ENCODE data around the gene YLPM1. TPM values are rescaled to one million over a fixed set of nuclear protein-coding genes. Genes with fewer than 3 reads are reported as not detected.

YLPM1 gene
- total and polyA plus RNA-seq, 2 experiments from 2014 or later, result 16.8 to 19.3 TPM

DNA sequence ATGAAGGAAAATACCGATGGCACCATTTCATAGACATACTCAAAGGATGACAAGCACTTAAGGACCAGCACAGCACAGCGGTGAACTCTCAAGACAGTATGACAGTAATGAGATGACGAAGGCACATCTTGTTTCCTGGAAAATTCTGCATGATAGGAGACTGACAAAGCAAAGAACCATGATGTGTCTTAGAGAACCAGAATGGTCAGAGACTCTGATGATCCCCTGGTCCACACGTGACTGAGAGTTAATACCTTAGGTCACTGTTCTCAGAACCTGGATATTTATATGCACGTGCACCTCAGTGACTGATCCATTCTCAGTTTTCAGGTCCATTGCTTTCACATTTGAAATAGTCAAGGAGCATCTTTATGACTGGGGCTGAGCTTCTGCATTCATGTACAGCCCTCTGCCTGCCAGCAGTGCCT, 77.5 kb downstream of the YLPM1 start:
- Histone ChIP-seq H3K4me3 (no peak overlapping the region), H4K20me1 (ENCODE audit: insufficient read depth) (no peaks in the 10 kb centered on the region), H3K9me2 (ENCODE audit: insufficient read depth) (no peaks in the 10 kb centered on the region), H3F3A (ENCODE audit: insufficient read depth) (peaks cover 44% of the 10 kb centered on the region), H3K27me3 (replicated peaks; ENCODE audit: insufficient read depth) (no peaks in the 10 kb centered on the region), H3K4me2 (ENCODE audit: unreplicated experiment) (no peak overlapping the region), H3K27ac (no peak overlapping the region), H3K36me3 (ENCODE audit: low read depth) (peaks cover 6% of the 10 kb centered on the region; the same call in 1 of the 2 replicates), H3K4me1 (ENCODE audit: insufficient read depth) (peaks cover 45% of the 10 kb centered on the region), H3K9me3 (ENCODE audit: low read depth) (no peaks in the 10 kb centered on the region), H3K9ac (no peak overlapping the region), H2AFZ (no peak overlapping the region), H3K79me2 (ENCODE audit: insufficient read depth) (no peaks in the 10 kb centered on the region)
- TF ChIP-seq EZH2phosphoT487 (IDR thresholded peaks at IDR 0.05; ENCODE audit: insufficient read depth, low read depth) (no peak), EZH2 (IDR thresholded peaks at IDR 0.05; ENCODE audit: insufficient read depth, poor library complexity, severe bottlenecking) (no peak)
- WGBS, 2 experiments (ENCODE audit: low coverage in 1 of 2, low lambda C conversion rate in 2 of 2, missing lambda C conversion rate in 2 of 2), result 77 to 79% methylated on average over 5 of the region's 5 CpGs
- DNase-seq, result no peak
- in situ Hi-C loops (cut with MboI), result no loop called here

DNA sequence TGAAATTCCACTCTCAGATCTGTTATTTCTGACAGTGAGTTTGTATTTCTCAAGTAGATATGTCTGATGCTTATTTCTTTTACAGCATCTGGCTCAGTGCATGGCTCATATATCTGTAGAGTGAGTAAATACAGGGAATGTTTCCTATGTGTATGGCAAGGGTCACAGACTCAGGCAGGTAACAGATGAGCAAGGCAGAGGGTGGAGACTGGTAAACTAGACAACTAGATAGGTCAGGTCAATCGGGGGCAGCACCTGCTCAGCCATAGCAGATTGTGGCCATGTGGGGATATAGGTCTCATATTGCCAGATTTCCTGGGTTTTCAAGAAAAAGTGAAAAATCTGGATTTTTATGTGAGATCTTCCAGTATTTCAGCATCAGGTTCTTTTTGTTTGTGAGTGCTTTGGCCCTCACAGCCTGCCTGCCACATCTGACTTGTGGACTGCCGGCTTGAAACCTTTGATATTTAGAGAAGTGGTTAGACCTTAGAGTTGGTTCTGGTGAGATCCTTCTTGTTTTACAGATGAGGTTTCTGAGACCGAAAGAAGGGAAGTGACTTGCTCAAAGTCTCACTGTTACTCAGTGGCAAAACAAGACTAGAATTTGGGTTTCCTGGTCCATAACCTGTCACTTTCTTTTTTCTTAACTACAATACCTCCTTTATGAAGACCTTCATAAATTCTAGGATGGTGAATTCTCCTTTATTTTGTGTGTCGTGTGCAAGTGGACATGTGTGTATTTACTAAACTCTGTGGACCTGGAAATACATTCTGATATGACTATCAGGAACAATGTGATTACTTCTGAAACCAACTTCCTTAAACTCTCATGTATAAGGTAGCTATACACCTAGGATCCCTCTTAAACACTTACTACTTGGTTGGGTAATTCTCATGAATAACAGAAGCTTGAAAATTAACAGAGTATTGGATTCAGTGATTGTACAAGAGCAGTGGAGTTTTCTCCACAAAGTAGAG, 78.4 kb downstream of the YLPM1 start:
- no peak overlapping the region for H2AFZ ChIP-seq
- H3K36me3 ChIP-seq (ENCODE audit: low read depth), result peaks cover 6% of the 10 kb centered on the region; the same call in 1 of the 2 replicates
- no peak overlapping the region for H3K9ac ChIP-seq
- TF ChIP-seq EZH2 (IDR thresholded peaks at IDR 0.05; ENCODE audit: insufficient read depth, poor library complexity, severe bottlenecking) (no peak), EZH2phosphoT487 (IDR thresholded peaks at IDR 0.05; ENCODE audit: insufficient read depth, low read depth) (no peak)
- no peak for DNase-seq
- no peaks in the 10 kb centered on the region for H3K9me3 ChIP-seq (ENCODE audit: low read depth)
- H3F3A ChIP-seq (ENCODE audit: insufficient read depth), result peaks cover 44% of the 10 kb centered on the region
- H3K4me3 ChIP-seq, result no peak overlapping the region
- in situ Hi-C loops (cut with MboI), result no loop called here
- peaks cover 46% of the 10 kb centered on the region for H3K4me1 ChIP-seq (ENCODE audit: insufficient read depth)
- H3K4me2 ChIP-seq (ENCODE audit: unreplicated experiment), result no peak overlapping the region
- WGBS, 2 experiments (ENCODE audit: low coverage in 1 of 2, low lambda C conversion rate in 2 of 2, missing lambda C conversion rate in 2 of 2), result 99% methylated on average over 4 of the region's 4 CpGs
- H3K9me2 ChIP-seq (ENCODE audit: insufficient read depth), result no peaks in the 10 kb centered on the region
- H3K27me3 ChIP-seq (replicated peaks; ENCODE audit: insufficient read depth), result no peaks in the 10 kb centered on the region
- H4K20me1 ChIP-seq (ENCODE audit: insufficient read depth), result no peaks in the 10 kb centered on the region
- H3K79me2 ChIP-seq (ENCODE audit: insufficient read depth), result no peaks in the 10 kb centered on the region
- no peak overlapping the region for H3K27ac ChIP-seq

DNA sequence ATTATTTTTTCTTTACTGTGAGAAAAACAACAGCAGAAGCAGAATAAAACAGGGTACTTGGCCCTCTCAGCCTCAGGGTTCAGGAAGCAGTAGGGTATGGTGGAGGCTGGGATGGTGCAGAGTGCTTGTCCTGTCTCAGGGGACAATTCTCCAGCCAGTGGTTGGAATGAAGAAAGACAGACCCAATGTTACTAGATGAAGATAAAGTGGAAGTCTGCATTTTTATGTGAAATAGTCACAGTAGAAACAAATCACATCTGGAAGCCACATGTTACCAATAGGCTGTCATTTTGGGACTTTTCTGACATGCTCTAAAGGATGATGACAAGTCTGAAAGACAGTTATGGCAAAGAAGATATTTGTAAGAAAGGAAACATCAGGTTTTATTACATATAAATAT, 80.5 kb downstream of the YLPM1 start:
- Histone ChIP-seq H4K20me1 (ENCODE audit: insufficient read depth) (no peaks in the 10 kb centered on the region), H3K9me2 (ENCODE audit: insufficient read depth) (no peaks in the 10 kb centered on the region), H3K4me3 (no peak overlapping the region), H3K27me3 (replicated peaks; ENCODE audit: insufficient read depth) (no peaks in the 10 kb centered on the region), H3K36me3 (ENCODE audit: low read depth) (no peaks in the 10 kb centered on the region), H3K9me3 (ENCODE audit: low read depth) (no peaks in the 10 kb centered on the region), H3K79me2 (ENCODE audit: insufficient read depth) (no peaks in the 10 kb centered on the region), H3F3A (ENCODE audit: insufficient read depth) (peaks cover 49% of the 10 kb centered on the region), H3K27ac (peak overlapping the region; percentile 25; the same call in 1 of the 2 replicates), H3K4me2 (ENCODE audit: unreplicated experiment) (peak overlapping the region; percentile 45), H3K9ac (no peak overlapping the region), H2AFZ (no peak overlapping the region), H3K4me1 (ENCODE audit: insufficient read depth) (peaks cover 58% of the 10 kb centered on the region)
- in situ Hi-C loops (cut with MboI), result no loop called here
- DNase-seq, result peak; percentile 74
- no peak for TF ChIP-seq EZH2phosphoT487 (IDR thresholded peaks at IDR 0.05; ENCODE audit: insufficient read depth, low read depth)
- no peak for TF ChIP-seq EZH2 (IDR thresholded peaks at IDR 0.05; ENCODE audit: insufficient read depth, poor library complexity, severe bottlenecking)

DNA sequence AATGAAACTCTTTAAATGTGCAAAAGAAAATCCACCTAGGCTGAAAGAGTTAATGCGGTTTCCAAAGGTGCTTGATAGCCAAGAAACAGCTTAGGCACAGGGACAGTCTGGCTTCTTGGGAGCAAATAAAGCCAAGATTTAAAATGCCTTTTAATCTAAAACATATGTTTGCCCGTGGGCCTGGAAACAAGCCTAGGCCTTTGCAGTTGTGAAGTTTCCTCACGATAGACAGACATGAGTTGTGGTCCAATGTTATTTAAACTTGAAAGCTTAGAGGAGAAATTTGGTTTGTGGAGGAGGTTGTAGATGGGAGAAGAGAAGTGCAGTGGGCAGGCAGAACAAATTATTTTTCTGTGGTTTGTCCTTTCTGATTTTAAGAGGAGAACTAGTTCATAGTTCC, 83.1 kb downstream of the YLPM1 start:
- Histone ChIP-seq H3K4me1 (ENCODE audit: insufficient read depth) (peaks cover 64% of the 10 kb centered on the region), H2AFZ (no peak overlapping the region), H3K79me2 (ENCODE audit: insufficient read depth) (no peaks in the 10 kb centered on the region), H3K4me2 (ENCODE audit: unreplicated experiment) (peak overlapping the region; percentile 41), H3K9ac (no peak overlapping the region), H3K36me3 (ENCODE audit: low read depth) (no peaks in the 10 kb centered on the region), H3K9me3 (ENCODE audit: low read depth) (no peaks in the 10 kb centered on the region), H3K4me3 (peak overlapping the region; percentile 7; the same call in 1 of the 2 replicates), H4K20me1 (ENCODE audit: insufficient read depth) (no peaks in the 10 kb centered on the region), H3F3A (ENCODE audit: insufficient read depth) (peaks cover 49% of the 10 kb centered on the region), H3K27ac (peak overlapping the region; percentile 51), H3K27me3 (replicated peaks; ENCODE audit: insufficient read depth) (no peaks in the 10 kb centered on the region), H3K9me2 (ENCODE audit: insufficient read depth) (no peaks in the 10 kb centered on the region)
- in situ Hi-C loops (cut with MboI), result no loop called here
- 3% methylated on average over 3 of the region's 3 CpGs for WGBS, 2 experiments (ENCODE audit: low coverage in 1 of 2, low lambda C conversion rate in 2 of 2, missing lambda C conversion rate in 2 of 2)
- TF ChIP-seq EZH2phosphoT487 (IDR thresholded peaks at IDR 0.05; ENCODE audit: insufficient read depth, low read depth) (no peak), EZH2 (IDR thresholded peaks at IDR 0.05; ENCODE audit: insufficient read depth, poor library complexity, severe bottlenecking) (no peak)
- DNase-seq, result peak; percentile 80

Measured in GM23248 (cell line).